Right atrium auricular region (tissue), 2 donors: ENCODE data around the gene ALDH3A2. TPM values are rescaled to one million over a fixed set of nuclear protein-coding genes. Genes with fewer than 3 reads are reported as not detected.

Experiments used
- DNase-seq: peaks from one replicate; pipeline ENCODE4 v3.0.0-alpha.2; 2019; ENCODE audit warnings: low spot score
- H3K27ac ChIP-seq, 2 donors: fragments of 200-600 bp; sonication (generic); 1 replicate in 1 of 2; 2 replicates in 1 of 2; pipeline ENCODE4 v1.5.1; 2016 to 2019
- H3K27me3 ChIP-seq, 2 donors: fragments of 200-600 bp; sonication (generic); one replicate each; pipeline versions ENCODE4 v1.5.1 to v1.6.0; 2017 to 2019
- H3K36me3 ChIP-seq: fragments of 200-600 bp; sonication (generic); one replicate; pipeline ENCODE4 v1.5.1; 2016
- H3K4me1 ChIP-seq, 2 donors: fragments of 200-600 bp; sonication (generic); one replicate each; pipeline versions ENCODE4 v1.5.1 to v1.6.0; 2017 to 2019
- H3K4me3 ChIP-seq, 2 donors: fragments of 200-600 bp; sonication (generic); 1 replicate in 1 of 2; 2 replicates in 1 of 2; pipeline ENCODE4 v1.5.1; 2017 to 2019; ENCODE audit warnings: mild to moderate bottlenecking in 1 of 2, moderate library complexity in 1 of 2
- H3K9me3 ChIP-seq, 2 donors: fragments of 200-600 bp; sonication (generic); one replicate each; pipeline ENCODE4 v1.5.1; 2019
- CTCF ChIP-seq, 2 donors: fragments of 200-600 bp; sonication (generic); IDR thresholded peaks; one replicate each; pipeline ENCODE4 v1.5.1; 2019; ENCODE audit warnings: antibody characterized with exemption in 2 of 2
- total RNA-seq, 2 donors: library from RNA; depleted of rRNA; stranded (reverse); fragments of >200 nt; gene quantifications; one replicate each; pipeline ENCODE4 v1.1.0, GENCODE V29; 2016

ALDH3A2 gene
- total RNA-seq, 2 donors from 2014 or later = 45.8 to 52.3 TPM

DNA sequence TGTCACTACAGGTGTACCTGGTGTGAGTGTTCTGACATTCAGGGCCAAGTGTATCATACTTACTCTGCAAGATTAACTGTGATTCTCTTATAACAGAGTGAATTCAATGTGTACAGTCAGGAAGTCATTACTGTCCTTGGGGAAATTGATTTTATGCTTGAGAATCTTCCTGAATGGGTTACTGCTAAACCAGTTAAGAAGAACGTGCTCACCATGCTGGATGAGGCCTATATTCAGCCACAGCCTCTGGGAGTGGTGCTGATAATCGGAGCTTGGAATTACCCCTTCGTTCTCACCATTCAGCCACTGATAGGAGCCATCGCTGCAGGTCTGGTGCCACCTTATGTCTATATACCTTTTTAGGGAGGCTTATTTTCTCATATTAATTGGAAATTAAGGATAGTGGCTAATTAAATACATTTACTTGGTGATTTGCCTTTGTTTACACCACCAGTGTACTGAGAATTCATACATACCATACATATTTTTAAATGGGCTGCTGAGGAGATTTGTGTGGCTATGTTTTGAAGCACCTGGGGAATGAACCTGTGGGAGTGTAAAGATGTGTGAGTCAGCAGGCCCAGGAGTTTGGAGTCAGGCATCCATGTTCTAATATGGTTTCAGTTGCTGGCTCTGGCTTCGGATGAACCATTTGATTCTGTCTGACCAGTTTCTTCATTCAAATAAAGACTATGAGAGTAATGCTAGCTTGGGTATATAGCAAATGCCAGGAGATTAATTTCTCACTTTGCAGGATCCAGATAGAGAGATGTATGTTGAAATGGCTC, 3.1 kb downstream of the ALDH3A2 start:
- no peak for DNase-seq
- Histone ChIP-seq H3K27me3 (no peaks in the 10 kb centered on the region), H3K4me3 (no peak overlapping the region), H3K36me3 (peaks cover 35% of the 10 kb centered on the region), H3K27ac (peak overlapping the region; percentile 6 to 13), H3K4me1 (peaks cover 0 to 53% of the 10 kb centered on the region in 2 donors), H3K9me3 (no peaks in the 10 kb centered on the region)
- TF ChIP-seq CTCF (IDR thresholded peaks at IDR 0.05) = no peak

GRCh38 chr17:19652595-19652994, 4.0 kb downstream of the ALDH3A2 start:
- TF ChIP-seq CTCF (IDR thresholded peaks at IDR 0.05) = no peak
- no peak for DNase-seq
- Histone ChIP-seq H3K27me3 (no peaks in the 10 kb centered on the region), H3K36me3 (peaks cover 38% of the 10 kb centered on the region), H3K4me1 (peaks cover 0 to 44% of the 10 kb centered on the region in 2 donors), H3K4me3 (no peak overlapping the region), H3K9me3 (no peaks in the 10 kb centered on the region), H3K27ac (peak overlapping the region in 1 of 2 donors; percentile 6)

DNA sequence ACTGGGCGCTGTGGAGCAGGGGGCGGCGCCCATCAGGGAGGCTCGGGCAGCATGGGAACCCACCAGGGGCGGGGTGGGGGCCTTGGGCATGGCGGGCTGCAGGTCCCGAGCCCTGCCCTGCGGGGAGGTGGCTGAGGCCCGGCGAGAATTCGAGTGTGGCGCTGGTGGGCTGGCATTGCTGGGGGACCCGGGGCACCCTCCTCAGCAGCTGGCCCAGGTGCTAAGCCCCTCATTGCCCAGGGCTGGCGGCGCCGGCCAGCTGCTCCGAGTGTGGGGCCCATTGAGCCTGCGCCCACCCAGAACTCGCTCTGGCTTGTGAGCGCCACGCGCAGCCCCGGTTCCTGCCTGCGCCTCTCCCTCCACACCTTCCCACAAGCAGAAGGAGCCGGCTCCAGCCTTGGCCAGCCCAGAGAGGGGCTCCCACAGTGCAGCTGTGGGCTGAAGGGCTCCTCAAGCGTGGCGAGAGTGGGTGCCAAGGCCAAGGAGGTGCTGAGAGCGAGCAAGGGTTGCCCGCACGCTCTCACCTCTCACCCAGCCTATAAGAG, 5.9 kb downstream of the ALDH3A2 start:
- no peak overlapping the region for H3K4me3 ChIP-seq
- no peaks in the 10 kb centered on the region for H3K9me3 ChIP-seq
- no peaks in the 10 kb centered on the region for H3K27me3 ChIP-seq
- no peak for TF ChIP-seq CTCF (IDR thresholded peaks at IDR 0.05)
- H3K36me3 ChIP-seq = peaks cover 38% of the 10 kb centered on the region
- DNase-seq = no peak
- H3K27ac ChIP-seq = no peak overlapping the region
- H3K4me1 ChIP-seq = peaks cover 0 to 36% of the 10 kb centered on the region in 2 donors

GRCh38 chr17:19654896-19655295, 6.3 kb downstream of the ALDH3A2 start:
- H3K27me3 ChIP-seq = no peaks in the 10 kb centered on the region
- H3K4me3 ChIP-seq = no peak overlapping the region
- H3K4me1 ChIP-seq = peaks cover 0 to 32% of the 10 kb centered on the region in 2 donors
- no peak for TF ChIP-seq CTCF (IDR thresholded peaks at IDR 0.05)
- H3K27ac ChIP-seq = no peak overlapping the region
- H3K36me3 ChIP-seq = peaks cover 38% of the 10 kb centered on the region
- DNase-seq = no peak
- H3K9me3 ChIP-seq = no peaks in the 10 kb centered on the region

GRCh38 chr17:19656336-19656735, 7.8 kb downstream of the ALDH3A2 start:
- DNase-seq = no peak
- no peaks in the 10 kb centered on the region for H3K9me3 ChIP-seq
- peaks cover 49% of the 10 kb centered on the region for H3K36me3 ChIP-seq

More at GRCh38 chr17:19656336-19656735, 7.8 kb downstream of the ALDH3A2 start:
- Histone ChIP-seq H3K27ac (no peak overlapping the region), H3K4me1 (peaks cover 0 to 18% of the 10 kb centered on the region in 2 donors), H3K27me3 (no peaks in the 10 kb centered on the region), H3K4me3 (no peak overlapping the region)
- TF ChIP-seq CTCF (IDR thresholded peaks at IDR 0.05) = no peak
